A673 (cell line): ENCODE results near the gene PCNA.

Experiments used
- CTCF ChIP-seq: fragments of 300-800, 200-600 bp; sonication (generic); conservative IDR thresholded peaks from 2 replicates; pipeline ENCODE4 v1.5.1; 2017; ENCODE audit warnings: low read depth, mild to moderate bottlenecking, antibody characterized with exemption, low read length, moderate library complexity, mixed read lengths
- EZH2 ChIP-seq: fragments of 200-600 bp; sonication (generic); IDR thresholded peaks from 2 replicates; pipeline ENCODE4 v1.6.1; 2017; ENCODE audit warnings: borderline replicate concordance, low read depth, mild to moderate bottlenecking, mixed read lengths, antibody characterized with exemption, low read length; ENCODE audit not compliant: poor library complexity, severe bottlenecking

- TF ChIP-seq CTCF (no peak), EZH2 (no peak)
Observed at GRCh38 chr20:5070081-5070480, 49.7 kb downstream of the PCNA start.
